Stimulated activated CD8-positive, alpha-beta memory T cell treated with anti-CD3 and anti-CD28 coated beads, Interleukin-7, amount 100 ng/mL, for 4 hours (primary cell): ENCODE measurements around the gene KAT14.
"Not testable (repeated sequence)": the region's sequence is repeated elsewhere in the genome, so short reads cannot be mapped to it uniquely, and the experiment has no call there.

Source experiments
- DNase-seq, 2 donors: peaks; one replicate each; pipeline ENCODE4 v3.0.0-alpha.2; 2020; ENCODE audit warnings: low read depth in 2 of 2

KAT14 gene, protein sequence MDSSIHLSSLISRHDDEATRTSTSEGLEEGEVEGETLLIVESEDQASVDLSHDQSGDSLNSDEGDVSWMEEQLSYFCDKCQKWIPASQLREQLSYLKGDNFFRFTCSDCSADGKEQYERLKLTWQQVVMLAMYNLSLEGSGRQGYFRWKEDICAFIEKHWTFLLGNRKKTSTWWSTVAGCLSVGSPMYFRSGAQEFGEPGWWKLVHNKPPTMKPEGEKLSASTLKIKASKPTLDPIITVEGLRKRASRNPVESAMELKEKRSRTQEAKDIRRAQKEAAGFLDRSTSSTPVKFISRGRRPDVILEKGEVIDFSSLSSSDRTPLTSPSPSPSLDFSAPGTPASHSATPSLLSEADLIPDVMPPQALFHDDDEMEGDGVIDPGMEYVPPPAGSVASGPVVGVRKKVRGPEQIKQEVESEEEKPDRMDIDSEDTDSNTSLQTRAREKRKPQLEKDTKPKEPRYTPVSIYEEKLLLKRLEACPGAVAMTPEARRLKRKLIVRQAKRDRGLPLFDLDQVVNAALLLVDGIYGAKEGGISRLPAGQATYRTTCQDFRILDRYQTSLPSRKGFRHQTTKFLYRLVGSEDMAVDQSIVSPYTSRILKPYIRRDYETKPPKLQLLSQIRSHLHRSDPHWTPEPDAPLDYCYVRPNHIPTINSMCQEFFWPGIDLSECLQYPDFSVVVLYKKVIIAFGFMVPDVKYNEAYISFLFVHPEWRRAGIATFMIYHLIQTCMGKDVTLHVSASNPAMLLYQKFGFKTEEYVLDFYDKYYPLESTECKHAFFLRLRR

DNA sequence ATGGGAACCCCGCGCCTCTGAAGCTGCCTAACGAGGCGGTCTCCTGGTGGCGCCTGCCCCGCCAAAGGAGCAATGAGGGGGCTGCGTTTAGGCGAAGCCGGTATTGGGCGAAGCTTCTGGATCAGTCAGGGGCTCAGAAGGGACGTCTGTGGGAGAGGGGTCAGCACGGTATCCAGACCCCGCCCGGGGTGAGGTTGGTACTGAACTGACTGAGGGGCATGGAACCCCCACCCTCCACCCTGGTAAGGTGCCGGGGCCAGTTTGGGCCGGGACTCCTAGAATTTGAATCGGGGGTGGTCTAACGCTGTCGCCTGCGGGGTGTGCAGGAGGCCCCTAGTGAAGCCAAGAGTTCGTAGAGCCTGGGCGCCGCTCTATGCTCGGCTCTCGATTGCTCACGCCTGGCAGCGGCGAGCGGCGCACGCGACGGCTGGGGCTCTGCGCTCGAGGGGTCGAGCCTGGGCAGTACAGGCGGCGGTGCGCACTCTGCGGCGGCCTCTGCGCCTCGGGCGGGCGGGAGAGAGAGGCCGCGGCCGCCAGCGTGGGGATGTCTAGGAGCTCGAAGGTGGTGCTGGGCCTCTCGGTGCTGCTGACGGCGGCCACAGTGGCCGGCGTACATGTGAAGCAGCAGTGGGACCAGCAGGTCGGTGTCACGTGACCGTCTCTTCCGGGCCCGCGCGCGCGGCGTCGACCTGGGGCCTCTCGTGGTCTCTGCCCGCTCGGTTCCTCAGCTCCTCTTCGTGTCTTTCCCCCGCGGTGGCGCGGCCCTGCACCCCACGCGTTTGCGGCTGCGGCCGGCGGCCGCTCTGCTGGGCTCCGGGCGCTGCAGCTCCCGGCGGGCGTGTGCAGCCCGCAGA, at the start of gene KAT14, which contains the start of gene PET117:
Gene KAT14 (plus strand): TSS at position 452 of the 854 bp plus-strand sequence. CDS start 4,798 bp downstream, outside the sequence.
Gene PET117 (plus strand): TSS at position 452 of the 854 bp plus-strand sequence. CDS start 93 bp downstream, at position 545.
- peak; percentile 80 to 88 for DNase-seq

DNA sequence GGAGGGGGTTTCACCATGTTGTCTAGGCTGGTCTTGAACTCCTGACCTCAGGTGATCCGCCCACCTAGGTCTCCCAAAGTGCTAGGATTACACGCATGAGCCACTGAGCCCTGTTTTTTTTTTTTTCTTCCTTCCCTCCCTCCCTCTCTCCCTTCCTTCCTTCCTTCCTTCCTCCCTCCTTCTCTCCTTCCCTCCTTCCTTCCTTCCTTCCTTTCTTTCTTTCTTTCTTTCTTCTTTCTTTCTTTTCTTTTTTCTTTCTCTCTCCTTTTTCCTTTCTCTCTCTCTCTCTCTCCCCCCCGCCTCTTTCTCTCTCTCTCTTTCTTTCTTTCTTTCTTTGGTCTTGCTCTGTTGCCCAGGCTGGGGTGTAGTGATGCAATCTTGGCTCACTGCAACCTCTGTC, 49.4 kb upstream of the KAT14 start:
- not testable (repeated sequence) for DNase-seq

DNA sequence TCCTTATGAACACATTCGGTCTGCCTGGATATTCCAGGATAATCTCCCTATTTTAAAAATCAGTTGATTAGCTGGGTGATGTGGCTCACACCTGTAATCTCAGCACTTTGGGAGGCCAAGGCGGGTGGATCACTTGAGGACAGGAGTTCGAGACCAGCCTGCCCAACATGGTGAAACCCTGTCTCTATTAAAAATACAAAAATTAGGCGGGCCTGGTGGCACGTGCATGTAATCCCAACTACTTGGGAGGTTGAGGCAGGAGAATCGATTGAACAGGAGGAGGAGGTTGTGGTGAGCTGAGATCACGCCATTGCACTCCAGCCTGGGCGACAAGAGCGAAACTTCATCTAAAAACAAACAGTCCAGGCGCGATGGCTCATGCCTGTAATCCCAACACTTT, 48.8 kb upstream of the KAT14 start:
- not testable (repeated sequence) for DNase-seq

DNA sequence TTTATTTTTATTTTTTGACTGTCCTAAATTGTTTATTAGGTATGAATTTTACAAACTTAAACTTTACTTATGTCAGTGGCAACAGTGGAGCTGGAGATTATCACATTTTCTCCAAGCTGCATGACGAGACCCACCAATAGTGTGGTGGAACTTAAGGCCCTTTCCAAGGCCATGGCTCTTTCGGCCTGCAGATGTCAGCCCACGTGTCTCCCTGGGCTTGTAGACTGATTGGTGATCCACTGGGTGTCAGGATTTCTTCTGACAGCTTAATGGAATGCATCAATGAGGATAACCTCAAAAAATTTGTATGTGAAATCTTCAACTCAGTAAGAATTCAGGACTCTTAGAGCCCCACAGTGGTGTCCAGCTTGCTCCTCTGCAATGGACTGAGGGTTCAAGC, 47.6 kb upstream of the KAT14 start:
- DNase-seq: no peak

DNA sequence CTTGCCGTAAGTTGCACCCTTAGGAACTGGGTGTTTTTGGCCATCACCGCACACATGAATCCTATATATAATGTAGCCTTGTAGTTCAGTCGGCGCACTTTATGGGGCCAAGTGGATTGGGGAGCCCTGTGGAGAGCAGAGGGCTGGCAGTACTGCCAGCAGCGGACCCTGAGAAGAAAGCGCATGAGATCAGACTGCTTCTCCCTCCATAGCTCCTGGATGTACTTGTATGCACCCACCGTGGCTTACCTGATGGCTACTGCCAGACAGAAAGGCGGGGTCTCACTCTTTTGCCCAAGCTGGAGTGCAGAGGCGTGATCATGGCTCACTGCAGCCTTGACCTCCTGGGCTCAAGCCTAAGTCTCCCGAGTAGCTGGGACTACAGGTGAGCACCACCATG, 47.2 kb upstream of the KAT14 start:
- no peak for DNase-seq

DNA sequence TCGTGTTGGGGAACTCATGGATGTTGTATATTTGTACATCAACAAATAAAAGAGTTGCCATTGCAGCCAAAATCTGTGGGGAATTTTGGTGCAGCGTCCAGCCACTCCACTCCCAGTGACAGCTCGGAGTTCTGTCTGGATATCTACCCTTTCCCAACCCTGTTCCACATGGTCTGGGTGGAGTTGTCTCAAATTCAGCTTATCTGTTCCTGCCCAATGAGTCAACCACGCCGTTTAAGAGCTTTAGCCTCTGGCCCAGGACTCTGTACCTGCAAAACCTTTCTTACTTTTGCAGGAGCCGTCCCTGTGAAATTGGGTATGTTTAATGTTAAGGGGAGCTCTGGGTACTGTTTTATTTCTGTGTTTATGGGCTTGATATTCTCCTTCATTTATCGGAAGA, 46.0 kb upstream of the KAT14 start:
- no peak for DNase-seq

DNA sequence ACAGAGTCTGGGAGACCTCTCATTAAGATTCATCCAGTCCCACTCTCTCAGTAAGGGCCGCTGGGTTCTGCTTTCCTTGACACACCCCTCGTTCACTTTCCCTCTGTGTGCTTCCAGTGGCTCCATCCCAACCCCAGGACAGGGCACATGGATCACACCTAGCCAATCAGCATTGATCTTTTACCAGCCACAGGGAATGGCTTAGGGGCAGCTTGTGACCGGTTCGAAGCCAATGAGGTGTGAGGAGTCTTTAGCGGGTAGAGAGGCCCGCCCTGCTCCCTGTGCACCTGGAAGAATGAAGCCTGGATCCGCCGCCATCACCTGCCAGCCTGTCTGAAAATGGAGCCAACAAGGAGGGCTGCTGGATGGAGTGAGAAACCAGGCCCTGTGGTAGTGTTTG, 44.8 kb upstream of the KAT14 start:
- DNase-seq: no peak

DNA sequence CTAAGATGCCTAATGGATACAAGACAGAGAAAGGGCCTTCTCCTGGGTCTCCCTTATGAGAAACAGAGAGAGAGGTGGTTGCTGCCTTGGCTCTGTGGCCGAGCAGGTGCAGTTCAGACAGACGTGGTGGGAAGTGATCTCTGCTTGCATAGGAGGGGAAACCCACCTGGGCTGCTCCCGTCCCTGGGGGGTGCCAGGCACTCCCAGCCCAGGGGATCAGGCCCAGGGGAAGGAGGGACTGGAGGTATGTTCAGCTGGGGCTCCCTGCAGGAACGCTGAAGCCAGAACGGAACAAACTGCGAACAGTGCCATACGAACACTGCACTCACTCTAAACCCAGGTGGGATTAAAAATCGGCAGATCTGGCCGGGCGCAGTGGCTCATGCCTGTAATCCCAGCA, 44.3 kb upstream of the KAT14 start:
- DNase-seq: no peak

DNA sequence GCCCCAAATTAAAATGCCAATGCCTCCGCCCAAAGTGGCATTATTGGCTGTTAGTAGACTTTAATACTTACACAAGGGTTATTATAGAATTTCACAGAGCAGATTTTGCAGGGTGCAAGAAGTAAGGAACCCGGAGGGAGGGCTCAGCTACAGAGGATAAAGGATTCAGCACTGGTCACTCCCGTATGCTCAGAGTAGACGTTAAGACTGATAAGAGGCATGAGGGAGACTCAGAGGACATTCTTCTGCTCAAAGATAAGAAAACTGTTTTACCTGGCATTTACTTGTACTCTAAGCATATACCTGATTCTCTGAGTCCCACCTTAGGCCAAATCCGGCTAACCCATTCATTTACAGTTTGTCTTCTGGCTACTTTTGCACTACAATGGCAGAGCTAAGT, 43.5 kb upstream of the KAT14 start:
- DNase-seq: no peak

DNA sequence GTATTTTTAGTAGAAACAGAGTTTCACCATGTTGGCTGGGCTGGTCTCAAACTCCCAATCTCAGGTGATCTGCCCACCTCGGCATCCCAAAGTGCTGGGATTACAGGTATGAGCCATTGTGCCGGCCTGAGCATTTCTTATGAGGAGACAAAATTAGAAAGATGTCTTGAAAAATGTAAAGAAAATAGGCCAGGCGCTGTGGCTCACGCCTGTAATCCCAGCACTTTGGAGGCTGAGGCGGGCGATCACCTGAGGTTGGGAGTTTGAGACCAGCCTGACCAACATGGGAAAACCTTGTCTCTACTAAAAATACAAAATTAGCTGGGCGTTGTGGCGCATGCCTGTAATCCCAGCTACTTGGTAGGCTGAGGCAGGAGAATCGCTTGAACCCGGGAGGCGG, 37.1 kb upstream of the KAT14 start:
- not testable (repeated sequence) for DNase-seq

DNA sequence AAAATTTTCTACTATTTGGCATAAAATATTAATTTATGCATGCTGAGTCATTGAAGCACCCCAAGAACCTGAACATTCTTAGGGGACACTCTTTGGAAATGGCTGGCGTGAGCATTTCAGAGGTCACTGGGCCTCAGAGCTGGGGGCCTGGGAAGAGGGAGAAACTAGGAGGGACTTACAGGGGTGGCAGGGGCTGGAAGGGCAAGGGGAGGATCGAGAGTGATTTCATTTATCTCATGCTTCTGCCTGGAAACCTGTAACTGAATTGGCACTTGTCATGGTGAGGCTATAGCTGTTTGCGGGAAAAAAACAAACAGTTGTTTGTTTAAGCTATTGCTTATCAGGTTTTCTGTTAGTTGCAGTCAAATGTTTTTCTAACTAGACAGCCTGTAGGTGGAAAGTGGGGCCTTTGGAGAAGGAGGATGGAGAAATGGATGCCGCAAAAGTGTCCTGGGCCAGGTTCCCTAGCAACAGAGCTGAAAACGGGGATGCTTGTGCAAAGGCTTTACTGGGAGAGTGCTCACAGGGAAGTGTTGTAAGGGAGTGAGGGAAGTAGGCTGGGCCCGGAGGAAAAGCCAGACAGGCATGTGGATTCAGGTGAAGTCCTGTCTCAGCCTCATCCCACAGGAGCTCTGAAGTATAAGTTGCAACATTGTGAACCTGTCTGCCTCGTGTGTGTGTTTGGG, 36.4 kb upstream of the KAT14 start:
- DNase-seq: no peak

DNA sequence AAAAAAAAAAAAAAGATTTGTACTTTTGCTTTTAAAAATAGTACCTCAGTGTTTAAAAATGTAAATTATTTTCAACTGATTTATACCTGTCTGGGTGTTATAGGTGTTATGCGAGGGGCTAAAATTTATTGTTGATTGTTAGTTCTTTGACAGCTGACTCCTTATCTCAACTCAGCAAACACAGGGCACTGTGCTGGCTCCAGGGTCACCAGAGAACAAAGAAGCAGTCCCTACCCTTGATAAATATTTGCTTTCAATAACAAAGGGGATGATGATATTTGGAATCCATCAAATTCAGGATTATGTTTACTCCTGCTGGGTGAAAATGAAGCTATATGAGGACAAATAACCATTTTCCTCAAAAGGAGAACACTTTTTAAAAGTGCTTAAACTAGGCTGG, 34.2 kb upstream of the KAT14 start:
- DNase-seq: no peak

DNA sequence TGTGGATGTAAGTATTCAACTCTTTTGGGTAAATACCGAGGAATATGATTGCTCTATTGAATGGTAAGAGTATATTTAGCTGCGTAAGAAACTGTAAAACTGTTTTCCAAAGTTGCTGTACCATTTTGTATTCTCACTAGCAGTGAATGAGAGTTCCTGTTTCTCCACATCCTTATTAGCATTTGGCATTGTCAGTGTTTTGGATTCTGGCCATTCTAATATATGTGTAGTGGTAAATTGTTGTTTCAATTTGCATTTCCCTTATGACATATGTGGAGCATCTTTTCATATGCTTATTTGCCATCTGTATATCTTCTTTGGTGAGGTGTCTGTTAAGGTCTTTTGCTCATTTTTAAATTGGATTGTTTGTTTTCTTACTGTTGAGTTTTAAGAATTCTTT, 29.3 kb upstream of the KAT14 start:
- DNase-seq: no peak

DNA sequence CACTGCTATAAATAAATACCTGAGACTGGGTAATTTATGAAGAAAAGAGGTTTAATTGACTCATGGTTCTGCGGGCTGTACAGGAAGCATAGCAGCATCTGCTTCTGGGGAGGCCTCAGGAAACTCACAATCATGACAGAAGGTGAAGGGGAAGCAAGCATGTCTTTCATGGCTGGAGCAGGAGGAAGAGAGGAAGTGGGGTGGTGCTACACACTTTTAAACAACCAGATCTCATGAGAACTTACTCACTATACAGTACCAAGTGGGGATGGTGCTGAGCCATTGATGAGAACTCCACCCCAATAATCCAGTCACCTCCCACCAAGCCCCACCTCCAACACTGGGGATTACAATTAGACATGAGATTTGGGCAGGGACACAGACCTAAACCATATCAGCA, 9.1 kb upstream of the KAT14 start:
- DNase-seq: not testable (repeated sequence)

DNA sequence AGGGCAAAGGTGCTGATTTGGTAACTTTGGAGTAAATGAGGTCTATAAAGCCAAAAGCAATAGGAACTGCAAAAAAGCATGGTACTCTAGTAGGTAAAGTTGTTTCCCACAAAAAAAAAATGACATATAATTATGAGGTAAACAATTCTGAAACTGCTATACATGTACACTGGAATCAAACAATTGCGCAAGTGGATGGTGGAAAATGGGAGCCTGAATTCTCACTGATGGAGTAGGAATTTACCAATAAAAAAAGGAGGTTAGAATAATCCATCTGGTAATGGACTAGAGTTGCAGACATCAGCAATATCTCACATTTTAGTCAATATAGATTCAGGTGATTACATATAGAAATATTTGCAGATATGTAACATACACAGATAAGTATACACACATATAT, 5.0 kb upstream of the KAT14 start:
- DNase-seq: no peak

DNA sequence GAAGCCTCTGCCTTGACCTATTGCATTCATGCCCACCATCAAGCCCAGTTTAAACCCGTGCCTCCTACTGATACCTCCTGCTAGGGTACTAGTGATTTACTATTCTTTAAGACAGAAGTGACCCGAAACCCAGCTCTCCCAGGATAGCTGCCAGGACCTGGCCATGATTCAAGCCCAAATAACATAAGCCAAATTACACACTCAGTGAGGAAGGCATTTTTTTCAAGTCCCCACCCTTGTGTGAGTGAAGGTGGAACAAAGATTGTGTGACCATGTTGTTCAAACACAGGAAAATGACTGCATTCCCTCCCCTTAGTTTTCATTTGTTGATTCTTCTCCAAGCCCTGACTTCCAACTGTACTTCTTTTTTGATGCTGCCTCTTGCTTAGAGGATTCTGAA, 3.7 kb upstream of the KAT14 start:
- no peak for DNase-seq

DNA sequence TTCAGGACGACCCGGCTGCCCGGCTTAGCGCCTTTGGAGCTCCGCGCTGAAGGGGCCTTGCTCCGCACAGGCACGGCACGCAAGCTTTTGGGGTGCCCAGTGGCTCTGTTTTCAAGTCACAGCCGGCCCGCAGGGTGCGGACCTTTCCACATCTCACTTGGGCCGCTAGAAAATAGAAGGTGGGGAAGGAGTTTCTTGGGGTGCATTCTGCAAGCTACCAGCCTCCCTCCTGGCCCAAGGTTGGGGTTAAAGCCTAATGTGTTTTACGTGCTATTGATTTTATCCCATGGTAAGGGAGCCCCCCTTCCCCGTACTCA, 561 bp downstream of the KAT14 start:
- no peak for DNase-seq

DNA sequence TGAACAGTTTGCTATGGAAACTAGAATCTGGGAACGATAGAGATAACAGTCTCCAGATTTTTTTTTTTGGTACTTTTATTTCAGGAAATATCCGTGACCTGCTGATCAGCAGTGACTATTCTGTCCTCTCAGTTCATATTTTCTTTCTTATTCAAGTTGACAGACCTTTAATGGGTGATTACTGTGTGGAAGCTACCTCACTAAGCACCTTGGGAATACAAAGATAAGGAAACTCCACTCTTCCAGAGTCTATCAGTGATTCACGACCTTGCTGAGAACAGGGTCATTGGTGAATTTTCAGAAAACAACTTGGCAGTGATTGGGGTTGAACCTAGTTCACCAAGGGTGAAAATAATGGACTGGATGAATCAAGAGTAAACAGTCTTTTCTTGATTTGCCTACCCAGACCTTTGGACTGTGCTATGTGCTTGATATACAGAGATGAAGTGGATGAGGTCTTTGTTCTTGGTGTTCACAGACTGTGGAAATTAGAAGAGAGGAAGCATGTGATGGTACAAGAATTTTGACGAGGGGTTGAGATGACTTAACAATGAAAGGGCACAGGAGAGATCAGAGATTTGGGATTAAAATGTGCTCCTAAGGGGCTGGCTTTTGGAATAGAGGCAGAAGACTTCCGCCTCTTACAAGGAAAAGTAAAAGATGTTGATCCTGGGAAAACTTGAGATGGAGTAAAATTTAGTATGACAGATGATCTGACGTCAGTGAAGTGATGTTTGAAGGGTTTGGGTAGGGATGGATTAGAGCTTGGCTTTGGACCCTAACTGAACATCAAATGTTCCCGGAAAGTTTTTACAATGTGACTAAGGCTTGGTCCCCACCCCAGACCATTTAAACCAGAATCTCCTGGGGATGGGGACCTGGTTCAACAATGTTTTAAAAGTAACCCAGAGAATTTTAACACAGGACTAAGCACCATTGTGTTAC, 1.2 kb downstream of the KAT14 start:
- no peak for DNase-seq

DNA sequence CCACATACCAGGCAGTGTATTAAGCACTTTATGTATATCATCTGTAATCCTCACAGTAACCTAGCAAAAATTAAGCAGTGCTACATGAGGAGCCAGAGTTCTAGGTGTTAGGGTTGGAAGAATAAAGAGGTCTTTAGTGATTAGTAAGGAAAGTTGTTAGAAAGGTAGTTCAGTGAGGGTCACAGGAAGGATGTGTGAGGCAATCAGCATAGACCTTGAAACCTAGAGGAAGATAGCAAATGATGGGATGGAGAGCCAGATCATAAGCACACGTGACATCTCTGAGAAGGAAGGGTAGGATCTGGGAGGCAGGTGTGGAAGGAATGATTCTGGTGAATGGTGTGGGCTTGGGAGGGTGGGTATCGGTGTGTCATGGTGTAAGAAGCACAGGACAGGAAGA, 2.2 kb downstream of the KAT14 start:
- DNase-seq: no peak

DNA sequence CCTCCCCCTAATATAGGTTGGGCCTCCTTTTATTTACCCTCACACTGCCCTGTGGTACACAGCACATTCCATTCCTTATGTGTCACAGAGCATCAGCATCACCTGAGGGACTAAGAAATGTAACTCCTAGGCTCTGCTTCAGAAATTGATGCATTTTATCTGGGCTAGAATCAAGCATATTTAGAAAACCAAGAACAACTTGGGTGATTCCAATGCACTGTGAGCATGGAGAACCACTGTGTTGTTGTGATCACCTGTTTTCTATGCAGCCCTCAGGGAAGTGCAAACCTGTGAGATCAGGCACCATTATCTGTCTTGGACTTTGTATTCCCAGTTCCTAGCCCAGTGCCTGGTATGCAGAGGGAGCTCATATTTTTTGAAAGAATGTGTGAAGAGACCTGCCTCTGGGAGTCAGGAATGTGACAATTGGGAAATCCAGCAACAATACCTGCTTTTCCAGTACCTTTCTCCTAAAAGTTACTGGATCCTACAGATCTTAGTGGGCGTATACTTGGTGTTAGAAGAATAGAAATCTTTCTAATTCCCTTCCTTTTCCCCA, 7.0 kb downstream of the KAT14 start:
- DNase-seq: no peak
